DMS153 (cell line): ENCODE measurements around the gene RGS9.
"Not testable (repeated sequence)": the region's sequence is repeated elsewhere in the genome, so short reads cannot be mapped to it uniquely, and the experiment has no call there.

Experiments
- DNase-seq: peaks from one replicate; lab custom pipeline; 2025; lab: John Stamatoyannopoulos, UW

Gene RGS9

GRCh38 chr17:65137021-65137939 is at the start of gene RGS9:
TSS of gene RGS9 (plus strand) at chr17:65137370. CDS start at chr17:65137541, 171 bp downstream.
- peak; percentile 59 for DNase-seq

GRCh38 chr17:65088621-65089360 is 48.4 kb upstream of the RGS9 start:
- no peak for DNase-seq

GRCh38 chr17:65092262-65092661 is 44.9 kb upstream of the RGS9 start:
- DNase-seq = no peak

GRCh38 chr17:65092721-65093356 is 44.3 kb upstream of the RGS9 start:
- not testable (repeated sequence) for DNase-seq

GRCh38 chr17:65093930-65094329 is 43.2 kb upstream of the RGS9 start:
- no peak for DNase-seq

- no peak for DNase-seq
Measured at GRCh38 chr17:65095465-65095864, 41.7 kb upstream of the RGS9 start.

- not testable (repeated sequence) for DNase-seq
Measured at GRCh38 chr17:65096382-65096781, 40.8 kb upstream of the RGS9 start.

- DNase-seq = no peak
Measured at GRCh38 chr17:65097110-65097509, 40.1 kb upstream of the RGS9 start.

- DNase-seq = no peak
Measured at GRCh38 chr17:65099475-65099874, 37.7 kb upstream of the RGS9 start.

GRCh38 chr17:65099941-65100315 is 37.2 kb upstream of the RGS9 start:
- no peak for DNase-seq

- DNase-seq = peak; percentile 66
Measured at GRCh38 chr17:65100316-65101140, 36.6 kb upstream of the RGS9 start.

- DNase-seq = no peak
Measured at GRCh38 chr17:65101371-65101770, 35.8 kb upstream of the RGS9 start.

- DNase-seq = no peak
Measured at GRCh38 chr17:65102235-65102634, 34.9 kb upstream of the RGS9 start.

GRCh38 chr17:65102788-65103187 is 34.4 kb upstream of the RGS9 start:
- no peak for DNase-seq

GRCh38 chr17:65103431-65103830 is 33.7 kb upstream of the RGS9 start:
- no peak for DNase-seq

GRCh38 chr17:65103896-65104295 is 33.3 kb upstream of the RGS9 start:
- DNase-seq = no peak

- no peak for DNase-seq
Measured at GRCh38 chr17:65104541-65104940, 32.6 kb upstream of the RGS9 start.

GRCh38 chr17:65104973-65105372 is 32.2 kb upstream of the RGS9 start:
- DNase-seq = no peak

- no peak for DNase-seq
Measured at GRCh38 chr17:65108152-65108551, 29.0 kb upstream of the RGS9 start.

- DNase-seq = no peak
Measured at GRCh38 chr17:65109543-65109942, 27.6 kb upstream of the RGS9 start.

GRCh38 chr17:65109990-65110680 is 27.0 kb upstream of the RGS9 start:
- DNase-seq = no peak
